ENCODE data around the gene TRIP10.

TRIP10 gene

DNA sequence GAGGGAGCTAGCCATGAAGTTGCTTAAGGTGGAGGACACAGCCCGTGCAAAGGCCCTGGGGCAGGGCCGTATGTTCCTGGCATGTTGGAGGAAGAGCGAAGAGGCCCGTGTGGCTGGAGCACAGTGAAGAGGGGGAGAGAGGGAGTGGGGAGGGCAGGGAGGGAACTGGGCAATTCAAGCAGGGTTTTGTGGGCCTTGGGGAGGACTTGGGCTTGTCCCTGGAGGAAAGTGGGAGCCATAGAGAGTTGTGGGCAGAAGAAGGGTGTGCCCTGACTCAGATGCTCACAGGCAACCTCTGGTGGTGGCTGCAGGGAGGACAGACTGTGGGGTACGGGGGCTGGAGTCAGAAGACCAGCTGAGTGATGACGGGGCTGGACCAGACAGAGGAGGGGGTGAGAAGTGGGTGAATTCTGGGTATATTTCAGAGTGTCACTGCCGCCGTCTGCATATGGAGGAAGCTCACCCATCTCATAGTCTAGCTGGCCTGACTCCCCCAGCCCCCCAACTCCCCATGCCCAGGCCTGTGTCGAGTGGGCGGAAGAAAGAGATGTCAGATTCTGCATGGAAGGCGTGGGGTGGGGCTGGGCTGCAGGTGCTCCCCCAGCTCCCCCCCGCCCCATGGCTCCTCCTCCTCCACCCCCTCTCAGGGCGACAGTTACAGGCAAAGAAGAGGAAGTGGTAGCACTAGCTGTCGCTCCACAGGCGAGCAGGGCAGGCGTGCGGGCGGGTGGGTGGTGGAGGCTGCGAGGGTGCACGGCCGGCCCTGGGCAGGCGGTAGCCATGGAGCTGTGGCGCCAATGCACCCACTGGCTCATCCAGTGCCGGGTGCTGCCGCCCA is 32.8 kb downstream of the TRIP10 start, which contains the start of gene VAV1:
Gene VAV1 (plus strand): TSS at position 681 of the 838 bp plus-strand sequence. CDS start 100 bp downstream, at position 781.
- TF ChIP-seq, protein P1, sequence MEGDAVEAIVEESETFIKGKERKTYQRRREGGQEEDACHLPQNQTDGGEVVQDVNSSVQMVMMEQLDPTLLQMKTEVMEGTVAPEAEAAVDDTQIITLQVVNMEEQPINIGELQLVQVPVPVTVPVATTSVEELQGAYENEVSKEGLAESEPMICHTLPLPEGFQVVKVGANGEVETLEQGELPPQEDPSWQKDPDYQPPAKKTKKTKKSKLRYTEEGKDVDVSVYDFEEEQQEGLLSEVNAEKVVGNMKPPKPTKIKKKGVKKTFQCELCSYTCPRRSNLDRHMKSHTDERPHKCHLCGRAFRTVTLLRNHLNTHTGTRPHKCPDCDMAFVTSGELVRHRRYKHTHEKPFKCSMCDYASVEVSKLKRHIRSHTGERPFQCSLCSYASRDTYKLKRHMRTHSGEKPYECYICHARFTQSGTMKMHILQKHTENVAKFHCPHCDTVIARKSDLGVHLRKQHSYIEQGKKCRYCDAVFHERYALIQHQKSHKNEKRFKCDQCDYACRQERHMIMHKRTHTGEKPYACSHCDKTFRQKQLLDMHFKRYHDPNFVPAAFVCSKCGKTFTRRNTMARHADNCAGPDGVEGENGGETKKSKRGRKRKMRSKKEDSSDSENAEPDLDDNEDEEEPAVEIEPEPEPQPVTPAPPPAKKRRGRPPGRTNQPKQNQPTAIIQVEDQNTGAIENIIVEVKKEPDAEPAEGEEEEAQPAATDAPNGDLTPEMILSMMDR (IDR thresholded peaks at IDR 0.05) = no peak

- TF ChIP-seq, protein P1 (IDR thresholded peaks at IDR 0.05) = no peak
Measured at GRCh38 chr19:6772866-6773322, 33.4 kb downstream of the TRIP10 start.

DNA sequence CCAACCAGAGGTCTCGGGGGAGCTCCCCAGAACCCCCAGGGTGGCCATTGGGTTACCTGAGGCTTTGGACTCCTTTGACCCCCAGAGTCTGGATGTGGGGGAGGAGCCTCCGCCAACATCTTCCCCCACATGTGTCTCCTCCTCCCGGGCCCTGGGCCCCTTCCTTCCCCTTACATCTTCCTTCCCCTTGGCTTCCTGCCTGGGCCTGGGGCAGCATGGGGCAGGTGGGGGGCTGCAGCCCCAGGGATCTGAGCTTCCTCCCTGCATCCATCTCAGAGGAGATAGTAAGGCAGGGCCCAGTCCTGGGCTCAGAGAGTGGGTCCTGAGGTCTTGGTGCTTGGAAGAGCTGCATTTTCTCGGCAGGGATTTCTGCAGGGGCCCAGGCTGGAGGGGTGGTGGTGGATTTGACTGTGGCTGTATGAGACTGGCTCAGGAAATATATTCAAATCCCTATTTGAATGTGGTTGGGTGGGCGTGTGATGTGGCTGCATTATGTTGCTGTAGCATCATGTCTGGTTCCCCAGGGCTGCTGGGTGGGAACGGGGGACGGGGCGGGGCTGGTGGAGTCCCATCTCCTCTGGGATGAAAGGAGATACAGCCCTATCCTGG is 33.9 kb downstream of the TRIP10 start:
- TF ChIP-seq, protein P1 (IDR thresholded peaks at IDR 0.05) = no peak

DNA sequence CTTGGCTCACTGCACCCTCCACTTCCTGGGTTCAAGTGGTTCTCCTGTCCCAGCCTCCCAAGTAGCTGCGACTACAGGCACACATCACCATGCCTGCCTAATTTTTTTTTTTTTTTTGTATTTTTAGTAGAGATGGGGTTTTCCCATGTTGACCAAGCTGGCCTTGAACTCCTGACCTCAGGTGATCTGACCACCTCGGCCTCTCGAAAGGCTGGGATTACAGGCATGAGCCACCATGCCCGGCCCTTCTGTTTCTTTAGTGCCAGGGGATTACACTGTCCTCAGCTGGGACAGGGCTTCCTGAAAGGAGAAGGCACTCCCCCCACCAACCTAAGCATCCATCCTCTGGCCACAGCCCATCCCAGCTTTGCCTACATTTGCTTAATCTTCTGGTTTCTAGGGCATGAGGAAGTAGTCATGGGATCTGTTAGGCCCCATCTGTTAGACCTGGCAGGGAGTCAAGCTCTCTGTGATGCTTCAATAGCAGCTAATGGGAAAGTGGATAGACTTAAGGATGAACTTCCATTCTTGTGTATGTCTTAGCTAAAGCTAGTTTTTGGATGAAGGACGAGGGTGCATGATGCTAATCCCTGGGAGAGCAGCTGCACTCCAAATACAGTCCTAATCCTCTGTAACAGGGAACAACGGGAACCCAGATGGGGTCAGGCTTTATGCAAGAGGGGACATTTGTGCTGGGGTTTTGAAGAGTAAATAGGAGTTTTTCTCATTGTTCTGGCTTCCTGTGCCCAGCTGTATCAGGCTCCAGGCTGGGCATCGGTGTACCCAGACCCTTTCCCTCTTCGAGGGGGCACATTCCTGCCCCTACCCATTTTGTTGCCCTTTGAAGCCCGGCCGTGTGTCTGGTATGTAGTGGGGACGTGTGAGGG is 35.6 kb downstream of the TRIP10 start:
- TF ChIP-seq, protein P1 (IDR thresholded peaks at IDR 0.05) = no peak

- TF ChIP-seq, protein P1 (IDR thresholded peaks at IDR 0.05) = no peak
Measured at GRCh38 chr19:6776999-6777398, 37.5 kb downstream of the TRIP10 start.

GRCh38 chr19:6777434-6777833 is 38.0 kb downstream of the TRIP10 start:
- TF ChIP-seq, protein P1 (IDR thresholded peaks at IDR 0.05) = no peak

GRCh38 chr19:6778386-6778785 is 38.9 kb downstream of the TRIP10 start:
- TF ChIP-seq, protein P1 (IDR thresholded peaks at IDR 0.05) = no peak
